BJ (cell line): ENCODE data around the gene PRDM16. TPM values are rescaled to one million over a fixed set of nuclear protein-coding genes. Genes with fewer than 3 reads are reported as not detected.
A peak's percentile ranks its signal among the peaks of the same experiment; 100 is the strongest.

Source experiments
- CTCF ChIA-PET: fragments of 350-600 bp; formaldehyde crosslinking; extraction: SDS; loops from one replicate; lab custom pipeline; 2021; ENCODE audit warnings: antibody characterized with exemption, inconsistent platforms; lab: Yijun Ruan, JAX
- POLR2A ChIA-PET: fragments of 300-600 bp; sonication (Branson Sonifier 250); formaldehyde crosslinking; extraction: SDS; loops from one replicate; lab custom pipeline; 2021; ENCODE audit warnings: antibody characterized with exemption; lab: Charles Lee
- DNase-seq: peaks from one replicate; pipeline ENCODE4 v3.0.0-alpha.2; 2011; ENCODE audit warnings: low read depth
- H3K27me3 ChIP-seq: 2 replicates; pipeline ENCODE4 v1.6.0; 2011; ENCODE audit warnings: low read length; ENCODE audit not compliant: control insufficient read depth, insufficient read depth
- H3K36me3 ChIP-seq: 2 replicates; pipeline ENCODE4 v1.5.1; 2011; ENCODE audit warnings: low read length; ENCODE audit not compliant: control insufficient read depth, insufficient read depth
- H3K4me3 ChIP-seq: 2 replicates; pipeline ENCODE4 v1.5.1; 2011; ENCODE audit warnings: low read depth, mild to moderate bottlenecking, control low read depth, low read length
- polyA plus RNA-seq: library from polyadenylated mRNA; depleted of rRNA; stranded (reverse); fragments of >200 nt; gene quantifications from 2 replicates; pipeline ENCODE4 v1.2.3, GENCODE V29; 2011
- TF ChIP-seq, protein P1 (sequence below): IDR thresholded peaks from 2 replicates; pipeline ENCODE4 v1.5.1; 2011; ENCODE audit warnings: low read depth, mild to moderate bottlenecking, control low read depth, inconsistent platforms, low read length, moderate library complexity; ENCODE audit not compliant: insufficient read depth

PRDM16 gene
- polyA plus RNA-seq, 1 experiment = 0.02 TPM

DNA sequence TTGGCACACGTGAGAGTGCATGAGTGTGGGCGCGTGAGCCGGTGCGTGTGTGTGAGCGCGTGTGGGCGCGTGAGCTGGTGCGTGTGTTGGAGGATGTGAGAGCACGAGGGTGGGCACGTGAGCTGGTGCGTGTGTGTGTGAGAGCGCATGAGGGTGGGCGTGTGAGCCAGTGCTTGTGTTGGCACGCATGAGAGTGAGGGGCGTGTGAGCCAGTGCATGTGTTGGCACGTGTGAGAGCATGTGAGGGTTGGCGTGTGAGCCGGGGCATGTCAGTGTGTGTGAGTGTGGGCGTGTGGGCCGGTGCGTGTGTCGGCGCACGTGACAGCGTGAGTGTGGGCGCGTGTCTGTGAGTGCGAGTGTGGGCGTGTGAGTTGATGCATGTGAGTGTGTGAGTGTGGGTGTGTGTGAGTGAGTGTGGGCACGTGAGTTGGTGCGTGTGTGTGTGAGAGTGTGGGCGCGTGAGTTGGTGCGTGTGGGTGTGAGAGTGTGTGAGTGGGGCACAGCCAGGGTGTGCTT lies 339.8 kb downstream of the PRDM16 start:
- H3K27me3 ChIP-seq = peaks cover 1% of the 10 kb centered on the region; the same call in 1 of the 2 replicates
- no peak overlapping the region for H3K4me3 ChIP-seq
- H3K36me3 ChIP-seq = no peaks in the 10 kb centered on the region
- POLR2A ChIA-PET = no interaction called here
- TF ChIP-seq, protein P1, sequence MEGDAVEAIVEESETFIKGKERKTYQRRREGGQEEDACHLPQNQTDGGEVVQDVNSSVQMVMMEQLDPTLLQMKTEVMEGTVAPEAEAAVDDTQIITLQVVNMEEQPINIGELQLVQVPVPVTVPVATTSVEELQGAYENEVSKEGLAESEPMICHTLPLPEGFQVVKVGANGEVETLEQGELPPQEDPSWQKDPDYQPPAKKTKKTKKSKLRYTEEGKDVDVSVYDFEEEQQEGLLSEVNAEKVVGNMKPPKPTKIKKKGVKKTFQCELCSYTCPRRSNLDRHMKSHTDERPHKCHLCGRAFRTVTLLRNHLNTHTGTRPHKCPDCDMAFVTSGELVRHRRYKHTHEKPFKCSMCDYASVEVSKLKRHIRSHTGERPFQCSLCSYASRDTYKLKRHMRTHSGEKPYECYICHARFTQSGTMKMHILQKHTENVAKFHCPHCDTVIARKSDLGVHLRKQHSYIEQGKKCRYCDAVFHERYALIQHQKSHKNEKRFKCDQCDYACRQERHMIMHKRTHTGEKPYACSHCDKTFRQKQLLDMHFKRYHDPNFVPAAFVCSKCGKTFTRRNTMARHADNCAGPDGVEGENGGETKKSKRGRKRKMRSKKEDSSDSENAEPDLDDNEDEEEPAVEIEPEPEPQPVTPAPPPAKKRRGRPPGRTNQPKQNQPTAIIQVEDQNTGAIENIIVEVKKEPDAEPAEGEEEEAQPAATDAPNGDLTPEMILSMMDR = no peak
- CTCF ChIA-PET = interaction anchor here (1.6 kb wide), 1 partner anchor 11 kb away, joined by 4 read pairs; no protein-coding TSS in a partner anchor
- DNase-seq = no peak

DNA sequence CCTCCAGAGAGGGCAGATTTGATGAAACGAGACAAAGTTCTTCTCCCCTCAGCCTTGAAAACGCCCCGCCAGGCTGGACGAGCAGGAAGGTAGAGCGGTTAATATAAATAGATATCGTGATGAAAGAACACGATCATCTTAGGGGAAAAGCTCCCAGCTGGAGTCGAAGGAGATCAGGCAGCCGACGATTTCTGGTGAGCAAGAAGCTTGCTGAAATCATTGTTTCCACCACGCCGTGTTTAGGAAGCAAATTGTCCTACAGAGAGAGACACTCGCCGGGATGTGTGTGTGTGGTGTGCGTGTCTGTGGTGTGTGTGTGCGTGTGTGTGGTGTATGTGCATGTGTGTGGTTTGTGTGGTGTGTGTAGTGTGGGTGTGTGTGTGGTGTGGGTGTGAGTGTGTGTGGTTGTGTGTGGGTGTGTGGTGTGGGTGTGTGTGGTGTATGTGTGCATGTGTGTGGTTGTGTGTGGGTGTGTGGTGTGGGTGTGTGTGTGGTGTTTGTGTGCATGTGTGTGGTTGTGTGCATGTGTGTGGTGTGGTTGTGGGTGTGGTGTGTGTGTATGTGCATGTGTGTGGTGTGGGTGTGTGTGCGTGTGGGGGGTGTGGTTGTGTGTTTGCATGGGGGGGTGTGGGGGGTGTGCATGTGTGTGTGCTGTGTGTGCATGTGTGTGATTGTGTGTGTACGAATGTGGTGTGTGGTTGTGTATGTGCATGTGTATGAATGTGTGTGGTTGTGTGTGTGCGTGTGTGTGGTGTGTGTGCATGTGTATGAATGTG lies 340.6 kb downstream of the PRDM16 start:
- no peak for DNase-seq
- peaks cover 1% of the 10 kb centered on the region; the same call in 1 of the 2 replicates for H3K27me3 ChIP-seq
- TF ChIP-seq, protein P1 = no peak
- POLR2A ChIA-PET = no interaction called here
- H3K36me3 ChIP-seq = no peaks in the 10 kb centered on the region
- CTCF ChIA-PET = interaction anchor here (1.0 to 1.6 kb wide), 6 partner anchors 11 to 995 kb away, joined by 3 to 9 read pairs (median 4); no protein-coding TSS in a partner anchor
- H3K4me3 ChIP-seq = no peak overlapping the region

DNA sequence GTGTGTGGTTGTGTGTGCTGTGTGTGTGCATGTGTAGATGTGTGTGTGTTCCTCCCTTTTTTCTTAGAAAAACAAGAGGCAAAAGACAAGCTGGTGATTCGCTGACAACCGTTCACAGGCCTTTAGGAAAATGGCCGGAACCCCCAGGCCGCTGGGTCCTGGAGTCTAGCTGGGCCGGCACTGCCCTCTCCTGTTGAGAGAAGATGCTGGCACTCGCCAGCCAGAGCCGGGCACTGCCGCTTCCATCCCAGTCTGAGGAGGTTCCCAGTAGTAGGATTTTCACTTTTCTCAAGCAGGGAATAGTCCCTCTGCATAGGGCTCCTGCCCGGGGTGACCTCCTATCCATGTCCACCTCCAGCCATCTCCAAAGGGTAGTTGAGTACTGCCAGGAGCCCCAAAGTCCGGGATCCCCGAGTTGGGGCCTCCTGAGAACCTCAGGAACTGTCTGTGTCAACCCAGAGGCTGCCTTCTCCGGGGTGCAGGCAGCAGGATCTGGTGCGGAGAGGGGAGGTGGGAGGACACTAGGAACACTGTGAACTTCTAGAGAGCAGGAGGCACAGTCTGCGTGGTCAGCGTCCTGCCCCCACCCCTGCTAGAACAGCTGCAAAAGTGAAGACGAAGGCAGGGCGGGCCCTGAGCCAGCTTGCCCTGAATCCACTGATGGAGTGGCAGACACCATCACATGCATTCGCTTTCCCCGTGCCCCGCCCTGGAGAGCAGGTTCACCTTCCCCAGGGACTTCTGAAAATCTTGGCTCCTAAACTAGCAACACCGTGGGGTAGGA lies 341.3 kb downstream of the PRDM16 start:
- H3K4me3 ChIP-seq = no peak overlapping the region
- H3K27me3 ChIP-seq = peaks cover 1% of the 10 kb centered on the region; the same call in 1 of the 2 replicates
- POLR2A ChIA-PET = no interaction called here
- CTCF ChIA-PET = interaction anchor here (1.0 to 1.6 kb wide), 6 partner anchors 12 to 996 kb away, joined by 3 to 9 read pairs (median 4); no protein-coding TSS in a partner anchor
- no peaks in the 10 kb centered on the region for H3K36me3 ChIP-seq
- DNase-seq = no peak
- TF ChIP-seq, protein P1 = peak; percentile 80

DNA sequence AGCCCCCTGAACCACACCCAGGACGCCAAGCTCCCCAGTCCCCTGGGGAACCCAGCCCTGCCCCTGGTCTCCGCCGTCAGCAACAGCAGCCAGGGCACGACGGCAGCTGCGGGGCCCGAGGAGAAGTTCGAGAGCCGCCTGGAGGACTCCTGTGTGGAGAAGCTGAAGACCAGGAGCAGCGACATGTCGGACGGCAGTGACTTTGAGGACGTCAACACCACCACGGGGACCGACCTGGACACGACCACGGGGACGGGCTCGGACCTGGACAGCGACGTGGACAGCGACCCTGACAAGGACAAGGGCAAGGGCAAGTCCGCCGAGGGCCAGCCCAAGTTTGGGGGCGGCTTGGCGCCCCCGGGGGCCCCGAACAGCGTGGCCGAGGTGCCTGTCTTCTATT lies 342.8 kb downstream of the PRDM16 start:
- Histone ChIP-seq H3K27me3 (peaks cover 1% of the 10 kb centered on the region; the same call in 1 of the 2 replicates), H3K4me3 (no peak overlapping the region), H3K36me3 (no peaks in the 10 kb centered on the region)
- no peak for DNase-seq
- TF ChIP-seq, protein P1 = no peak
- ChIA-PET POLR2A (no interaction called here), CTCF (no interaction called here)

DNA sequence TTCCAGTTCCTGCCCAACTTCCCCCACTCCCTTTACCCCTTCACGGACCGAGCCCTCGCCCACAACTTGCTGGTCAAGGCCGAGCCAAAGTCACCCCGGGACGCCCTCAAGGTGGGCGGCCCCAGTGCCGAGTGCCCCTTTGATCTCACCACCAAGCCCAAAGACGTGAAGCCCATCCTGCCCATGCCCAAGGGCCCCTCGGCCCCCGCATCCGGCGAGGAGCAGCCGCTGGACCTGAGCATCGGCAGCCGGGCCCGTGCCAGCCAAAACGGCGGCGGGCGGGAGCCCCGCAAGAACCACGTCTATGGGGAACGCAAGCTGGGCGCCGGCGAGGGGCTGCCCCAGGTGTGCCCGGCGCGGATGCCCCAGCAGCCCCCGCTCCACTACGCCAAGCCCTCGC lies 343.4 kb downstream of the PRDM16 start:
- TF ChIP-seq, protein P1 = no peak
- DNase-seq = no peak
- H3K4me3 ChIP-seq = no peak overlapping the region
- no peaks in the 10 kb centered on the region for H3K36me3 ChIP-seq
- peaks cover 1% of the 10 kb centered on the region; the same call in 1 of the 2 replicates for H3K27me3 ChIP-seq
- ChIA-PET POLR2A (no interaction called here), CTCF (no interaction called here)
